RWPE2 (cell line): ENCODE data around the gene CENPF.
"Not testable (repeated sequence)": the region's sequence is repeated elsewhere in the genome, so short reads cannot be mapped to it uniquely, and the experiment has no call there.

Experiments used
- ATAC-seq: fragments of 200-7000 bp; cut with Tn5 transposase; 3 replicates; pipeline ENCODE4 v1.9.1; 2021; ENCODE audit warnings: low read depth
- DNase-seq: peaks from one replicate; pipeline ENCODE4 v3.0.0-alpha.2; 2020; ENCODE audit warnings: low spot score
- H3K27ac ChIP-seq: fragments of 450-650 bp; 2 replicates; pipeline ENCODE4 v1.5.1; 2017; ENCODE audit warnings: mild to moderate bottlenecking; ENCODE audit not compliant: poor library complexity, severe bottlenecking
- H3K27me3 ChIP-seq: fragments of 250-450 bp; sonication (Bioruptor Pico); 2 replicates; pipeline ENCODE4 v1.5.1; 2021; ENCODE audit warnings: mild to moderate bottlenecking, moderate library complexity; ENCODE audit not compliant: insufficient read depth, poor library complexity, severe bottlenecking
- H3K36me3 ChIP-seq: fragments of 250-450 bp; sonication (Bioruptor Pico); 2 replicates; pipeline ENCODE4 v1.5.1; 2020; ENCODE audit warnings: low read depth, mild to moderate bottlenecking, moderate library complexity
- H3K4me1 ChIP-seq: fragments of 250-450 bp; sonication (Bioruptor Pico); 2 replicates; pipeline ENCODE4 v1.5.1; 2021; ENCODE audit warnings: mild to moderate bottlenecking, moderate library complexity; ENCODE audit not compliant: insufficient read depth, poor library complexity, severe bottlenecking
- H3K4me3 ChIP-seq: fragments of 250-450 bp; sonication (Bioruptor Pico); 2 replicates; pipeline ENCODE4 v1.5.1; 2021; ENCODE audit warnings: mild to moderate bottlenecking, moderate library complexity; ENCODE audit not compliant: severe bottlenecking
- H3K9me3 ChIP-seq: fragments of 250-450 bp; sonication (Bioruptor Pico); 2 replicates; pipeline ENCODE4 v1.5.1; 2021; ENCODE audit warnings: mild to moderate bottlenecking, moderate library complexity; ENCODE audit not compliant: severe bottlenecking
- CTCF ChIP-seq: fragments of 450-650 bp; IDR thresholded peaks from one replicate; pipeline ENCODE4 v1.5.1; 2017; ENCODE audit warnings: mild to moderate bottlenecking, moderate library complexity; ENCODE audit not compliant: poor library complexity, severe bottlenecking

Gene CENPF

DNA sequence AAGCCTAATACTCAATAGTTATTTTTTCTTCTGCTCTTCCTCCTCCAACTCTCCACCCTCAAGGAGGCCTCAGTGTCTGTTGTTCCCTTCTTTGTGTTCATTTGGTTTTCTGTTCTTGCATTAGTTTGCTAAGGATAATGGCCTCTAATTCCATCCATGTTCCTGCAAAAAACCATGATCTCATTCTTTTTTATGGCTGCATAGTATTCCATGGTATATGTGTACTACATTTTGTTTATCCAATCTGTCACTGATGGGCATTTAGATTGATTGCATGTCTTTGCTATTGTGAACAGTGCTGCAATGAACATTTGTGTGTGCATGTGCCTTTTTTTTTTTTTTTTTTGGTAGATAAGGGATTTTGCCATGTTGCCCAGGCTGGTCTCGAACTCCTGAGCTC is 6.7 kb downstream of the CENPF start:
- H3K27ac ChIP-seq: no peak overlapping the region
- H3K9me3 ChIP-seq: peaks cover 1% of the 10 kb centered on the region
- peaks cover 3% of the 10 kb centered on the region for H3K4me1 ChIP-seq
- H3K4me3 ChIP-seq: no peak overlapping the region
- TF ChIP-seq CTCF: no peak
- no peaks in the 10 kb centered on the region for H3K27me3 ChIP-seq
- DNase-seq (no peak), ATAC-seq (no peak)
- peaks cover 3% of the 10 kb centered on the region; the same call in 1 of the 2 replicates for H3K36me3 ChIP-seq

- H3K36me3 ChIP-seq, H3K4me3 ChIP-seq, H3K27me3 ChIP-seq, DNase-seq, ATAC-seq, H3K27ac ChIP-seq, H3K4me1 ChIP-seq, H3K9me3 ChIP-seq: not testable (repeated sequence)
Measured at GRCh38 chr1:214610136-214610535, 7.1 kb downstream of the CENPF start.

- DNase-seq (no peak), ATAC-seq (peak; percentile 52; the same call in 2 of the 3 replicates)
- no peak for TF ChIP-seq CTCF
- Histone ChIP-seq H3K36me3 (peaks cover 29% of the 10 kb centered on the region), H3K27me3 (no peaks in the 10 kb centered on the region), H3K9me3 (peaks cover 1% of the 10 kb centered on the region), H3K4me3 (no peak overlapping the region), H3K27ac (no peak overlapping the region), H3K4me1 (no peaks in the 10 kb centered on the region)
Measured at GRCh38 chr1:214615109-214615508, 12.1 kb downstream of the CENPF start.

DNA sequence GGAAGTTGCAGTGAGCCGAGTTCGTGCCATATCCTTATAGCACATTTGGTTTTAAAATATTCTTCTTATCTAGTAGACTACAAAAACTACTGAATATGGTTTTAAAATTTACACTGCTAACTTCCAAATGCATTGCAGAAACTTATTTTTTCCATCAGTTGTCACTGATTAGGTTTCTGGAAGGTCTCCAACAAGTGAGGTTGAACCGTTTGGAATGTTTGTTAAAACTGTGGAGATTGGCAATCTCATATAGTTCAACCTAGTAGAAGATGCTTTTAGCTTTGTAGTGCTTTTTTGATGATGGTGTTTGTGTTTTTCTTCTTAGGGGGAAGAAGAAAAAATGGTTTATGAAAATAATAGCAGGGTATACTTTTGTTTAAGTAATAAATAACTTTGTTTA is 12.9 kb downstream of the CENPF start:
- no peaks in the 10 kb centered on the region for H3K4me1 ChIP-seq
- TF ChIP-seq CTCF: no peak
- H3K27ac ChIP-seq: no peak overlapping the region
- no peak overlapping the region for H3K4me3 ChIP-seq
- no peak for ATAC-seq
- H3K27me3 ChIP-seq: no peaks in the 10 kb centered on the region
- peaks cover 1% of the 10 kb centered on the region for H3K9me3 ChIP-seq
- DNase-seq: no peak
- peaks cover 34% of the 10 kb centered on the region for H3K36me3 ChIP-seq

GRCh38 chr1:214617246-214617645 is 14.3 kb downstream of the CENPF start:
- Histone ChIP-seq H3K4me1 (no peaks in the 10 kb centered on the region), H3K4me3 (no peak overlapping the region), H3K36me3 (peaks cover 46% of the 10 kb centered on the region), H3K27me3 (no peaks in the 10 kb centered on the region), H3K9me3 (no peaks in the 10 kb centered on the region), H3K27ac (no peak overlapping the region)
- no peak for DNase-seq
- no peak for TF ChIP-seq CTCF
- no peak for ATAC-seq

- peaks cover 47% of the 10 kb centered on the region for H3K36me3 ChIP-seq
Measured at GRCh38 chr1:214617843-214618242, 14.8 kb downstream of the CENPF start.

More at GRCh38 chr1:214617843-214618242, 14.8 kb downstream of the CENPF start:
- ATAC-seq (no peak), DNase-seq (no peak)
- H3K27ac ChIP-seq: no peak overlapping the region
- no peaks in the 10 kb centered on the region for H3K9me3 ChIP-seq
- TF ChIP-seq CTCF: no peak
- no peaks in the 10 kb centered on the region for H3K27me3 ChIP-seq
- H3K4me1 ChIP-seq: no peaks in the 10 kb centered on the region
- no peak overlapping the region for H3K4me3 ChIP-seq
